EH (cell line): Measurements from ENCODE around the gene DAPK1.

Experiments used
- DNase-seq: peaks from one replicate; pipeline ENCODE4 v3.0.0-alpha.2; 2015; ENCODE audit warnings: low read depth

The DAPK1 gene

DNA sequence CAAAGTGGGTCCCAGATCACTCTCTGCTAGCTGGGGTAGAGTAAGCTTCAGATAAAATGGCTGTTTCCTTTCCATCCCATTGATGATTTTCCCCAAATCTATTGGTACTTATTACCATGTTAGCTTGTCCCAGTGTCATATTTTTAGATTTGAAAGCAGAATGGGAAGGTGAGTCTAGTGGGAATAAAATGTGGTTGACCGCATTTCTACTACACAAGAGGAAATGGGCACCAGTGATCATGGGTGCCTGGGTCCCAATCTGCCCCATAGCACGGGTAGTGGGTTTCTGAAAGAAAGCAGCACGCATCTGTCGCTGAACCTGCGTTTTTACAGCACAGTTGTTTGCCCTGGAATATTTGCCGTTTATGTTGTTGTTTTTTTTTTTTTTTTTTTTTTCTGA is 20.1 kb downstream of the DAPK1 start:
- no peak for DNase-seq

DNA sequence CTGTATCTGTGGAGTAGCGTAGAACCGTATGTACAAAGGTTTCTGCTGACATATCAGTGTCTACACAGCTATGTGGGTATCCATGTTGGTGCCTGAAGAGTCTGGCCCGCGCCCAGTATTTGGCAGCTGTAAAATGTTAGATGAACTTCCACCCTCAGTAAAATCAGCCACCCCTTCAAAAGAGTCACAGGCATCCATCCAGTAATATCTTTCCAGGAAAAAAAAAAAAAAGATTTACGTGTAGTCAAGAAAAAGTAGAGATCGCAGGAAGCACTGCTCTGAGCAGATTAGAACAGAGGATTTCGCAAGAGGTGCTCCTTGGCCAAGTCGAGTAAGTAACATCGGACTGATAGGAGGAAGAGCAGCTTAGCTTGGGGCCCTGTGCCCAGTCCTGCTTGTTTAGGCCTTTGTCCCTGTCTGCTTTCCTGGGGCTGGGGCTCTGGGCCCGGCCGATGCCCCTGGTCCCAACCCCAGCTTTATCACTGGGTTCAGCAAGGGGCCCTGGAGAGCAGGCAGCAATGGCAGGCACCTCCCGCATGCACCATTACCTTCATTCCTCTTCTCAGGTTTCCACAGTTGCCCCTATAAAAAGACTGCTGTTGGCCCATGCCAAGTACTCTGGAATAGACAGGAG is 21.2 kb downstream of the DAPK1 start:
- no peak for DNase-seq

DNA sequence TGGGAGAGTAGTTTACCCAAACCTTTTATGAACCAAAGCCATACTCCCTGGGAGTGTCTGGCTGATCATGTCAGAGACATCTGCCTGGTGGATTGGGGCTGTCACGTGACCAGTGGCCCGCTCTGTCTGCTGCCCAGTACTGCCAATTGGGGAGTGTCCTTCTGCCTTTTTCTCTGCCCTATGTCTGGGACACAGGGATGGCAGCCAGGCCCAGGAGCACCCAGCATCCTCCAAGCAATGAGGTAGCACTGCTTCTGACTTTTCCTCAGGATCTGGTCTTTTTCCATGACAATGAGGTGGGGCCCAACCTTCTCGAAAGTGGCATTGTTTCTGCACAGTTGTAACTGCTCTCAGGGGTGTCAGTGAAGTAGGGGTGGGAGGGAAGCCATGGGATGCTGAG is 21.8 kb downstream of the DAPK1 start:
- DNase-seq, result no peak

DNA sequence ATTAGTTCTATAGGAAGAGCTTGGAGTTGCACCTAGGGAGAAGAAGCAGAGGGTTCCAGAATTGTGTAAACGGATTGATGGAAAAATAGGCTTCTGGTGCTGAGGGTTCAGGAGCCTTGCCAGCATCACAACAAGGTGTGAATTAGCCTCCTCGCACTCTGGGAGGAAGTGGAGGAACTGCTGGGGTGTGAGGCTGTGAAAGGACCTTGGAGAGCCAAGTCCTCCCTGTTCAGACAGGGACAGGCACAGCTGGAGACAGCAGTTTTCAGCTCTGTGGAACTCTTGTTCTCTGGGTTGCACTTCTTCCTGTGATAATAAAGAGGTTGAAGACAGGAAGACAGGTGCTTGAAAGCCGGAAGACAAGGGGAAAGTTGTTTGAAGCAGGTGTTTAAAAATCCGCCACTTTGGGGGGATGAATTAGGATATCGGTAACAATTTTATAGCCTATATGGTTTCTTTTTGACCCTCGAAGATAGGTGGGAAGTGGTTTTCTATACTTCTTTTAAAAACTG is 22.6 kb downstream of the DAPK1 start:
- DNase-seq, result no peak

DNA sequence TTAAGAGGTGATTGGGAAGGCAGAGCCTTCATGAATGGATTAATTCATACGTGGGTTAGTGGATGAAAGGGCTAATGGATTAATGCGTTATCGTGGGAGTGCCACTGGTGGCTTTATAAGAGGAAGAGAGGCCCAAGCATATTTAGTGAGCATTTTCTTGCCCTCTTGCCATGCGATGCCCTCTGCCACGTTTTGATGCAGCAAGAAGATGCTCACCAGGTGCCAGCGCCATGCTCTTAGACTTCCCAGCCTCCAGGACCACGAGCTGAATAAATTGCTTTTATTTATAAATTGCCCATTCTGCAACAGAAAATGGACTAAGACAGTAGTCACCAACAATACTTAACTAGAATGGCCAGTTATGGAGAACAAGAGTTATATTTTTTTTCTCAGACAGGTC is 24.2 kb downstream of the DAPK1 start:
- DNase-seq, result no peak

DNA sequence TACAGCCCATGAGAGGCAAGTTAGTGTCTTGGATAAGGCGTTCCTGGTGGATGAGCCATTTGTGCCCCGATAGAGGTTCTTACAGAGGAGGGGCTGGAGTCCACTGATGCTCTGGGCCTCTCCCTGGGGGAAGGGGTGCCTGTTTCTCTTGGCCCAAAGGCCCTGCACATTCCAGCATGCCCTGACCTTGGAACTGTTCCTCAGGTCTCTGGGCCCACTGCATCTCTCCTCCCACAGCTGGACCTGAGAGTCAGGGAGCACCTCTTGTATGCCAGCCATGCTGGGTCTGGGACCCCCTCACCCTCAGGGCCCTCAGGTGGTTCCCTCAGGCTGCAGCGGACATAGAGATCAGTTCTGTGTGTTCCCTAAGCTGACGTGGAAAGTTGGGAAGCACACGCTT is 26.4 kb downstream of the DAPK1 start:
- DNase-seq, result no peak

DNA sequence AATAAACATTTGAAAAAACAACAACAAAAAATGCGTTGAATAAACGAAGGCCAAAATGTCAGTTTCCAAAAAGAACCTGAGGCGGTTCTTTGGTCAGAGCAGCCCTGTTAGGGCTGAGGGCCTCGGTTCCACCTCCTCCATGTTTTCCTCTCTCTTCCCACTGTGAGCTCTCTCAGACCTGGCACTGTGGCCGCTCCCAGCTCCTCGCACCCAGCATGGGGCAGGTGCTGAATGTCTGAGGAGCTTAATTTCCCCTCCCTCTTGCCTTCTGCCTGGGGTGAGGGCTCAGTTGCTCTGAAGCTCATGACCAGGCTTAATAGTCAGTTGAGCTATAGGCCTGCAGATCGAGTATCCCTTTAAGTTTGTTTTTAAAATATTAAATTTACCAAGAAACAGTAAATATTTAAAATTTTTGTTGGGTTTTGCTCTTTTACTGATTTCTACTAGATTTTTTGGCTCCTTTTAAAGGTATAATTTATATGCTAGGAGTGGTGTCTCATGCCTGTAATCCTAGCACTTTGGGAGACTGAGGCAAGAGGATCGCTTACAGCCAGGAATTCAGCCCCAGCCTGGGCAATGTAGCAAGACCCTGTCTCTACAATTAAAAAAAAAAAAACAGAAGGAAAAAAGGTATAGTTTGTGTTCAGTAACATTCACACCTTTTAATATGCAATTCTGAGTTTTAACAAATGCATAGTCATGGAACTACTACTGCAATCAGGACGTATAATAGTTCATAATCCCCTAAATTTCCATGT is 28.1 kb downstream of the DAPK1 start:
- DNase-seq, result no peak

DNA sequence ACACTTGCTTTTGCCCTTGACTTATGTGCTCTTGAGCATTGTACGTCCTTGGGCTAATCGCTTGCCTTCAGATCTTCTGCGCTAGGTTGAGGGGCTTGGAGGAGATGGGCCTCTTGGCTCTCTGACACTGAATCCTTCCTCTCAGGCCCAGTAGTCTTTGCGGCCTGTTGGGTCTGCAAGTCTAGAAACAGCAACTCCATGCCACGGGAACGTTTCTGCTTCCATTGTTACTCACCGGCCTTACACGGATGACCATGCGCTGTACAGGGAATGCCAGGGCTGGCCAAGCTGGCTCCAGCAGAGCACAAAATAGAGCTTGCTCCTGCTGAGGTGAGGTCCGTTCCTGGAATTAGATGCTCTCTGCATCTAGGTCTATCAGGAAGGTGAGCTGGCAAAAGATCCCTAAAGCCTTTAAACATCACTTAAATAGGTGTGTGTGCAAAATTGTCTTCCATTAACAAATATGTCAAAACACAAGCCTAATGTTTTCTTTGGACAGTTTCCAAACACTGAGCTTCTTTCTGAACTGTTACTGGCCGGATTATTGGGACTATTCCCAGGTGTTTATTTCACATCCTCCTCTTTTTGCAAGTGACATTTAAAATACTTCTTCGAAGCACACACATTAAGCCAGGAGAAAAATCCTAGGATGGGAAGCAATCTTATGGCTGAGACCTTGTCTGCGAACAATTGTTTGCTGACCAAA is 29.7 kb downstream of the DAPK1 start:
- no peak for DNase-seq

DNA sequence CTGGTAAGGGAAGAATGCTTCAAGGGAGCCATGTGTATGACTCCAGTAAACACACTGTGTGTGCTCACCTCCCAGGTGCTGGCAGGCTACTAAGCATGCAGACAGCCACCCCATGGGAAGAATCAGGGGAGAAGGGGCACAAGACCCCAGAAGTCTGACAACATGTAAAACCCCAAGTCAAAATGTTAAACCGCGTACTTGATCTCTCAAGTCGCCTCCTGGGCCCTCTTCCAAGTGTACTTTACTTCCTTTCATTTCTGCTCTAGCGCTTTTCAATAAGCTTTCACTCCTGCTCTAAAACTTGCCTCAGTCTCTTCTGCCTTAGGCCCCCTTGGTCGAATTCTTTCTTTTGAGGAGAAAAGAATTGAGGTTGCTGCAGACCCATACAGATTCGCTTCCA is 31.3 kb downstream of the DAPK1 start:
- no peak for DNase-seq

DNA sequence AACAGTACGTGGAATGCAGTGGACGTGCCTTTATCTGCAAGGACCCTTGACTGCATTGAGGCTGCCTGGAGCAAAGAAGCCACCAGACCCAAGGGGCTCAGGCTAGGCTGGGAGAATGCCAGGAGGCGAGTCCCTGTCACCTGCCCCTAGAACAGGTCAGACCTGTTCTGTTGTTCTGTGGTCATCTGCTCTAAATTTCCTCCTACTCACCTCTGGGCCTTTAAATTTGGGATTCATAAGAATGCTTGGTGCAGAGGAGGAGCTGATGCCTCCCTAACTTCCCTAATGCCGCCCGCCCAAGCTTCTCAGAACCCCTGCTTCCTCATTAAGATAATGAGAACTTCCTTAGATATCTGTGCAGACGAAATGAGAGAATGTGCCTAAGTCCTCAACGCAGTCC is 32.0 kb downstream of the DAPK1 start:
- no peak for DNase-seq

DNA sequence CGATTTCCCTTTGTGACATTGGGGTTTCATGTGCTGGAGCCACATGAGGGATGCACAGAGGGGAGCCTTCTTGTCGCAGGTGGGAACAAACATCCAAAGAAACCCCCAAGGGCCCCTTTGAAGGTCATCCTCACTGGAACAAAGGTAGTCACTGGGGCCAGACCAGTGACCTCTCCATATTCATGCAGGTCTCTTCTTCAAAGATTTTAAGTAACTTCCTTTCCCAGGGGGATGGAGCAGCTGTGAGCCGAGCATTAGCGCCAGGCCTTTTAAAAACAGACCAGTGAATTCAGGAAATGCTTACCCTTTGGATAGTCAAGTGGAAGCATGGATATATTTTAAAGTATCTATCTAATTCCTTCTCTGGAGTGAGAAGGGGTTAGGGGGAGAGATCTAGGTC is 33.0 kb downstream of the DAPK1 start:
- DNase-seq, result no peak

DNA sequence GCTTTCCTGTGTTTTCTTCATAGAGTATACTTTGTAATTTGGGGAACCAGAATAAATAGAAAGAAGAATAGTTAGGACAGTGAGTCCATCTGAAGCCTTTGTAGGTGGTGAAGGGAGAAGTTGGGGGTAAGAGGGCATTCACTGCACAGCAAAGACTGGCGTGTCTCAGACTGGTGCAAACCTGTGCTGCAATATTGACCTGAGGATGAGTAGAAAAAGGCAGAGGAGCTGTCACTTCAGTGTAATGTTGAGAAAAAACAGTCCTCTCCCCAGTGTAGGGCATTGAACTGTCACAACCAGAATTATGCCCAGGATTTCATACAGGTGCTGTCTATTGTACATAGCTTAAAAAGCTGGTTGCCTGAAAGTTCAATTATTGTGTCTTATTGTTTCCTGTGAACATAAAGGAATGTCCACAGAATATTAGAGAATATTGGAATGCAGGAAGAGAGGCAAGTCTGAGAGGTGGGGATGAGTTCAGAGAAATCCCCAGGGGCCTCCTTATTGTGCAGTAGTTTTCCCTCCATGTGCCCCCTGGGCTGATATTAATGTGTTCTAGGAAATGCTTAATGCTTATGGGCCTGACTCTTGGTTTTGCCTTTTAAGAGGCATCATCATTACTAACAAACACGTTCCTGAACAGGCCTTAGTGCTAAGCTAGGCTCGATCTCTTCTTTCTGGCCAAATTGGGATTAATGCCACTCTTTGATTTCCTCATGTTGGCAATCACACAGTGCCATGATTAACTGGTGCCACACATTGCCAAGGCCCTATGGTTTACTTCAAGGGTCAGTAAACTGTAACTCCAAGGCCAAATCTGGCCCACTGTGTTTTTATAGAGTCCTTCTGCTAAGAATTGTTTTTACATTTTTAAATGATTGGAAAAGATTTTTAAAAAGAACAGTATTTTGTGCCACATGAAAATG is 34.0 kb downstream of the DAPK1 start:
- DNase-seq, result no peak

DNA sequence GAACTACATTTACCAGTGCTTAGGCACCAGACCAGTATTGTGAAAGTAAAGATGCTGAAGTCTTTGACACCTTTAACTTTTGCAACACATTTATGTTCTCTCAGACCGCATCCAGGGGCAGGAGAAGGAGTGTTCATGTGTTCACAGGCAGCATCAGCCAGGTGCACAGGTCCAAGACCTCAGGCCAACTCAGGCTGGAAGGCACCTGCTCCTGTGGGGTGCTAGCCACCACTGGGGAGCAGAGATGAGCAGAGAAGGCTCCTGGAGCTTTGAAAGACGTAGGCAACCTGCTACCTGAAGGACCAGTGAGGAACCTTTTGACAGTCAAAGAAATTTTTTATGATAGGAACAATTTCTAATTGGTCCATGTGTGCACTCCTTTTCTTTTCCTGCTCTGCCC is 35.6 kb downstream of the DAPK1 start:
- DNase-seq, result no peak

DNA sequence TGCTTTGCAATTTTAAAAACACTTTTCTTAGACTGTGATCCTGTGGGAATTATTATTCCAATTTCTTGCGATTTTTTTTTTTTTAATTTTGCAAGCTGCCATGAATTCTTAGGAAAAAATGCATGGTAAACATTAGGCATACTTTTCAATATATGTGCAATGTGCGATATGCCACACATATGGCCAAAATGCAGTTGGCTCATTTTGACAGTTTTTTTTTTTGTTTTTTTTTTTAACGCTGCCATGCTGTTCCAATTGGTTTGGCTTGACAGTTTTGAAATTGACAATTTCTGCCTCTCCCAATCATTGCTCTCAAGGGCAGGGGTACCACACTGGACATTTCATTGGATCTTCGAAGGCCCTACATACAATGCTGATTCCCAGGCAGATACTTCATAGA is 36.4 kb downstream of the DAPK1 start:
- DNase-seq, result no peak

DNA sequence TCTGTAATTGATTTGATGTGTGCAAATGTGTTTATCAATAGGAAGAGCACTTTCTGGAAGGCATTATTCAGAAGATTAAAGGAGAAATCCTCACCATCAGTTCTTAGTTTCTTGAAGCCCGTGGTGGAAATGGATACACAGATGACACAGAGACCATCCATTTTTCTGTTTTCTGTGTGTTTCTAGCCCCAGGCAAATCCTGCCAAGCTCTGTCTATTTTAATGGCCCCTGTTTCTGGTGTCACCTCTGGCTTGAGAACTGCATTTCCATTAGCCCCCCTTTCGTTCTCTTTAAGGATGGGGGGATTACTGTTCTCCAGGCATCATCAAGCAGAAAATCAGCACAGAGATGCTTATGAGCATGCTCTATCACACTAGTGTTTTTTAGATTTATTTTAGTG is 37.3 kb downstream of the DAPK1 start:
- no peak for DNase-seq

DNA sequence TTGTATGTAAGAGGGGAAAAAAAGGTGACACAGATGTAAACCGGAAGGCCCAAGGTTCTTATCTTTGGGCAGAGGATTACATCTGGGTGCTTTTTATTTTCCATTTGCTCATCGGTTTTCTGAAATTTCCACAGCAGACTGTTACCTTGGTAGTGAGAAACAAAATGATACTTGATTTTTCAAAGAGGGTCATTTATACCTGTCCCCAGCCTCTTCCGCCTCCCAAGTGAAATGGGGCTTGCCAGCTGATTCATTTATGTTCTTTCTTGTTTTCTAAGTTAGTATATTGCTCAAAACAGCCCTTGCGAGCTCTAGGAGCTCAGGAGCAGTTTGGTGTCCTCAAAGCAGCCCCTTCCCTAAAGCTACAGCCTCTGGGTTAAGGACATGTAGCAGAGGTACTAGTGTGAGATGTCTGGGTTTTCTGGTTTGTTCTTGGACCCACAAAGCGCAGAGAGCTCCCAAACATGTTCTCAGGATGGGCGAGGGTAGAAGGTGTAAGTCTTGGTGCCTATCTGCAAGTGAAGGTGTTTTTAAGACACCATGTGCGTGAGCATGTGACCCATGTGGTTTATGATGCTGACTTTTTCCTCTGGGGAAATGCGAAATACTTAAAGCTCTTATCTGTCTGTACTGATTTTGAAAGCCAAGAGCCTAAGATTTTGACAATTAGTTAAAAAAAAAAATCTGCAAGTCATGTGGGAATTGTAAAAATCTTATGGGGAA is 38.3 kb downstream of the DAPK1 start:
- DNase-seq, result no peak

DNA sequence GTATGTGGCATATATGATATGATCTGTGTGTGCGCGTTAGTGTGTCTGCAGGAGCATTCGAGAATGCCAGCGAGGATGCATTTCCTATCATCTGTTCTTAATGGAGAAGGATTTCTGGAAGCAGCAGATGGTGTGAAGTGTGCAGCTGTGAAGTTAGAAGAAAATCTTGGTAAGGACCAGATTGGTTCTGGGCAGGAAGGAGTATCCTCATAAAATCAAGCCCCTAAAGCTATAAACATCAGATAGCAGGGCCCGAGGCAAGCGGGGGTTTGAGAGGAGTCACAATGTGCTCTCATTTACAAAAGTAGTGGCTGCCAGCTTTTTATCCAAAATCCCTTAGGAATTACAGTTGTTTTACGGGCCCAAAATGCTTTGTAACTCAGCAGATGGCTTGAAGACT is 40.0 kb downstream of the DAPK1 start:
- DNase-seq, result no peak

DNA sequence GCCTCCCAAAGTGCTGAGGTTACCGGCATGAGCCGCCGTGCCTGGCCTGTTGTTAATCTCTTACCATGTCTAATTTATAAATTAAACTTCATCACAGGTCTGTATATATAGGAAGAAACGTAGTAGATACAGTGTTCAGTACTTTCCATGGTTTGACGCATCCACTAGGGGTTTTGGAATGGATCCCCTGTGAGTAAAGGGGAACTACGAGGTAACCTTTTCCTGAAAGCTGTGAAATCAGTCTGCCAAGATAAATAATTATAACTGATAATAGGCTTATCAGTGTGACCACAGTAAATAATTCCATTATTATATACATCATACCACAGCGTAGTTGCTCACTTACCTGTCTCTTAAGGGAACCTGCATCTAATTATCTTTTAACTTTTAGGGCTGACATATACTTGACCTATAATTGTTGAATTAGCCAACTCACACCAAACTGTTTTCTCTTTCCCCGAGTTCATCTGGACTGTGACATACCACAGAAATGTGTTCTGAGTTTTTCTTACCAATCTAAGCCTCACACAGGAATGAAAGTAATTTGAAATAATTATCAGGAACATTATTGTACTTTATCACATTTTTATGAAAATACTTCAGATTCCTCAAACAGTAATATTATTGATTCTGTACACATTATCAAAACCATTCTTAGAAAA is 42.9 kb downstream of the DAPK1 start:
- DNase-seq, result peak; percentile 11

DNA sequence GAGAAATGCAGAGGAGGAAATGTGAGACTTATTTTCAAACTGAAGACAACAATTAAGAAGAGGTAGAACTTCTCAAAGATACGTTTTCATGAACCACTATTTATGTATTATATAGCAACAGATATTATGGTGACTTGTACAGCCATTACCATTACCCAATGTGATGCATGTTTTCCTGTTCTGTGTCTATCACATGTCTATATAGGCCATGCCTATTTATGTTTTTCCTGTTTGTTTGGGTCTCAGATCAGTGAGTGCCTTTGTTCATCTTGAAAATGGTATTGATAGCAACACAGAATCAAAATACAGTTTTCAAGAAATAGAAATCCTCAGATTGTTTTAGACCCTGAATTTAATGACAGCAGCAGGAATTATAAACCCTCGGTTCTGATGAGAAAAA is 44.0 kb downstream of the DAPK1 start:
- DNase-seq, result no peak

DNA sequence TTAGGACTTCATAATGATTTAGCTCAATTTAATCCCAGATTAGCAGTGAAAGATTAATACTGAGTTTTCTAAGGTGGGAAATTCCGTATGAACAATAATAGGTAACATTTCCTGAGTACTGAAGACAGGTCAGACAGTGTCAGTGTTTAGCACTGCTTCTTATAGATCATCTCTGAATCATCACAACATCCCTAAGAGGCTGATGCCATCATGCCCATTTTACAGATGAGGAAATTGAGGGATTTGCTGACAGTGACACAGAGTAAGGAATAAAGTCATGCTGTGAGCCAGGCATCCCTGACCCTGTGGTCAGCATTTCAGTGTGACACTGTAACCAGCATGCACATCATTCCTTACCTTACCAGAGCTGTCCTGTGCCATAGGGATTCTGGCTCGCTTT is 44.5 kb downstream of the DAPK1 start:
- DNase-seq, result no peak

DNA sequence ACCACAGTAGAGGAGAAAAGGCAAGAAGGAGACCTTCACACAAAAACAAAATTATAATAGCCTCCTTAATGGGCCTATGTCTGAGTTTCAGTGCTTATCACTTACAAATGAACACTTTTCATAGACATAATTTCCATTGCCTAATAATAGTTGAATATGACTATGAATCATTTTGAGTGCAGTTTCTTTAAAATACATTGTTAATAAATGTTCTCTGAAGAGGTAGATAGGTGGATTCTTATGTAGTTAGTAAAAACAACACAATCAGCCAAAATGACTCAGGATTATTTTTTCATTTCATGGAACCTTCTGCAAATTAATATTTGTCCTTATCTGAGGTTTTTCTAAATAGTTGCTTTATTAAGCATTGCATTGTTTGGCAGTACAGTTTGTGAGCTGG is 45.6 kb downstream of the DAPK1 start:
- DNase-seq, result peak; percentile 4
